ENCODE results near the gene ATP6V1C2. TPM values are rescaled to one million over a fixed set of nuclear protein-coding genes. Genes with fewer than 3 reads are reported as not detected.

Gene ATP6V1C2
- total RNA-seq, 1 donor from 2014 or later: 0.11 TPM

DNA sequence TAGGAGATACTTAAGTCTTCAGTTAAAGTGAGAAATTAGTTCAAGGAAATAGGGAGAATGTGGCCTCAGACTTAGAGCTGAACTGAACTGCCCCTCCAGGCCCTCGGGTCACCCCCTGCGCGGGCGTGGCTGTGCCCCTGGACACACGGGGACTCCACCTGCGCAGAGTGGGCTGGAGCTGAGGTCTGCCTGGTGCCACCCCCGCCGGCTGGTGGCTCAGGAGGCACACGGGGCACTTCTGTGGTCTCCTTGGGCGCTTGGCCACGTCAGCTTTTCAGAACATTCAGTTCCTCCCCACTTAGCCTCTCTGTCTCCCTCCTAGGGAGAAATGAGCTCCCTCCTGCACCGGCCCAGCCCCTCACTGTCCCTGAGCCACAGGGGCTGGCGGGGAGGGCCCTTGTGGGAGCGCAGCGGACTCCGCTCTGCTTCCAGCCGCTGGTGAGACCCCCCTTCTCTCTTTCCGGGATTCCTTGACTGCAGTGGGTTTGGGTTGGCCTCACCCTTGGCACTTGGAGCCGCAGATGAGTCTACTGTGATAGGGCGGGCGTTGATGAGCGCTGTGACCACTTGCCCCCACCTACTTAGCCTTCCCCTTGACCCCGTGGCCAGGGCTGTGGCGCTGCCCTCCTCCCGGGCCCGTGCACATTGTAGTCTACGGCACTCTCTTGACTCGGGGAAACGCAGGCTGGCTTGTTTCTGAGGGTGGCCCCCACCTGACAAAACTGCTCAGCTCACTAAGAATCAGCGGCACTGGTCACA lies 109.4 kb downstream of the ATP6V1C2 start:
- no peak overlapping the region for H3K4me2 ChIP-seq
- H4K20me1 ChIP-seq (ENCODE audit: low read depth): no peaks in the 10 kb centered on the region
- TF ChIP-seq EZH2phosphoT487 (IDR thresholded peaks at IDR 0.05) (no peak), EZH2 (IDR thresholded peaks at IDR 0.05) (no peak)
- TF ChIP-seq, protein P1, sequence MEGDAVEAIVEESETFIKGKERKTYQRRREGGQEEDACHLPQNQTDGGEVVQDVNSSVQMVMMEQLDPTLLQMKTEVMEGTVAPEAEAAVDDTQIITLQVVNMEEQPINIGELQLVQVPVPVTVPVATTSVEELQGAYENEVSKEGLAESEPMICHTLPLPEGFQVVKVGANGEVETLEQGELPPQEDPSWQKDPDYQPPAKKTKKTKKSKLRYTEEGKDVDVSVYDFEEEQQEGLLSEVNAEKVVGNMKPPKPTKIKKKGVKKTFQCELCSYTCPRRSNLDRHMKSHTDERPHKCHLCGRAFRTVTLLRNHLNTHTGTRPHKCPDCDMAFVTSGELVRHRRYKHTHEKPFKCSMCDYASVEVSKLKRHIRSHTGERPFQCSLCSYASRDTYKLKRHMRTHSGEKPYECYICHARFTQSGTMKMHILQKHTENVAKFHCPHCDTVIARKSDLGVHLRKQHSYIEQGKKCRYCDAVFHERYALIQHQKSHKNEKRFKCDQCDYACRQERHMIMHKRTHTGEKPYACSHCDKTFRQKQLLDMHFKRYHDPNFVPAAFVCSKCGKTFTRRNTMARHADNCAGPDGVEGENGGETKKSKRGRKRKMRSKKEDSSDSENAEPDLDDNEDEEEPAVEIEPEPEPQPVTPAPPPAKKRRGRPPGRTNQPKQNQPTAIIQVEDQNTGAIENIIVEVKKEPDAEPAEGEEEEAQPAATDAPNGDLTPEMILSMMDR (IDR thresholded peaks at IDR 0.05): no peak
- H3K9me3 Mint-ChIP-seq: no peaks in the 10 kb centered on the region
- no peaks in the 10 kb centered on the region for H3K9me3 ChIP-seq (ENCODE audit: low read depth)
- no peaks in the 10 kb centered on the region for H3K4me1 ChIP-seq
- H3K79me2 ChIP-seq (ENCODE audit: low read depth): no peaks in the 10 kb centered on the region
- H3K4me3 Mint-ChIP-seq: no peak overlapping the region
- H3K27me3 Mint-ChIP-seq (ENCODE audit: insufficient read depth, low read depth): peaks cover 28% of the 10 kb centered on the region
- peaks cover 35% of the 10 kb centered on the region for H3K27me3 ChIP-seq
- no peaks in the 10 kb centered on the region for H3K36me3 ChIP-seq
- H2AFZ ChIP-seq (replicated peaks): no peak overlapping the region
- H3K9ac ChIP-seq: no peak overlapping the region
- no peaks in the 10 kb centered on the region for H3K36me3 Mint-ChIP-seq
- no peak overlapping the region for H3K27ac ChIP-seq
- peaks cover 20% of the 10 kb centered on the region for H3K4me1 Mint-ChIP-seq
- H3K4me3 ChIP-seq: no peak overlapping the region
- no peak for DNase-seq (ENCODE audit: low spot score)
- H3F3A ChIP-seq (ENCODE audit: low read depth): no peaks in the 10 kb centered on the region
- no peak overlapping the region for H3K27ac Mint-ChIP-seq

DNA sequence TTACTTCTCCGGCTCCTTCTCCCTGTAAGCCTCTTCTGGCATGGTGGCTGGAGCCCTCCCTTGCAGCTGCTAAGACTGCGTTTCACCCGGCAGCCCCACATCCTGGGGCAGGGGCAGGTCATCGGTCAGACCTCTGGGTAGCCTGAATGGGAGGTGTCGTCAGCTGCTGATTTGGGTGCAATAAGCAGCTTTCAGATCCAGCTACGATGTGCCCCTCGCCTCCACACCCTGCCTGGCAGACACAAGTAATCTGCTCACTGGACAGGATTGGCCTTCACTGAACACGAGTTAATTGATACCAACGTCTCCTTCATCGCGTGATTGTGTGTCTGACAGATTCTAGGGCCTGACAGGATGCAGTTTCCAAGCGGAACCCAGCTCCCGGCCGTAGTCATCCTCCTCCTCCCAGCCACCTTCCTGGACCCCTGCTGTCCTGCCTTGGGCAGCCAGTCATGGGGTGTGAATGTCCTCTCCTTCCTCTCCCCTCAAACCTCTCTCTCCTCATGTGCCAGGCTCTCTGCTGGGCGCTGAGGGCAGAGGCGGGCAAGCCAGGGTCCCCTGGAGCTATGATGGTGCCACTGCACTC lies 110.1 kb downstream of the ATP6V1C2 start:
- H3K4me3 Mint-ChIP-seq: no peak overlapping the region
- no peak for DNase-seq (ENCODE audit: low spot score)
- no peak overlapping the region for H2AFZ ChIP-seq (replicated peaks)
- no peaks in the 10 kb centered on the region for H3K9me3 ChIP-seq (ENCODE audit: low read depth)
- no peaks in the 10 kb centered on the region for H3K36me3 ChIP-seq
- H3K4me1 ChIP-seq: no peaks in the 10 kb centered on the region
- no peak overlapping the region for H3K4me3 ChIP-seq
- no peaks in the 10 kb centered on the region for H3K9me3 Mint-ChIP-seq
- no peak overlapping the region for H3K9ac ChIP-seq
- peaks cover 22% of the 10 kb centered on the region for H3K4me1 Mint-ChIP-seq
- peak overlapping the region; percentile 85 for H3K27ac Mint-ChIP-seq
- H3K27ac ChIP-seq: no peak overlapping the region
- H3K4me2 ChIP-seq: no peak overlapping the region
- no peaks in the 10 kb centered on the region for H3F3A ChIP-seq (ENCODE audit: low read depth)
- no peaks in the 10 kb centered on the region for H4K20me1 ChIP-seq (ENCODE audit: low read depth)
- peaks cover 29% of the 10 kb centered on the region for H3K27me3 Mint-ChIP-seq (ENCODE audit: insufficient read depth, low read depth)
- H3K27me3 ChIP-seq: peaks cover 38% of the 10 kb centered on the region
- no peaks in the 10 kb centered on the region for H3K79me2 ChIP-seq (ENCODE audit: low read depth)
- no peaks in the 10 kb centered on the region for H3K36me3 Mint-ChIP-seq
- TF ChIP-seq, protein P1 (IDR thresholded peaks at IDR 0.05): no peak
- no peak for TF ChIP-seq EZH2phosphoT487 (IDR thresholded peaks at IDR 0.05)

DNA sequence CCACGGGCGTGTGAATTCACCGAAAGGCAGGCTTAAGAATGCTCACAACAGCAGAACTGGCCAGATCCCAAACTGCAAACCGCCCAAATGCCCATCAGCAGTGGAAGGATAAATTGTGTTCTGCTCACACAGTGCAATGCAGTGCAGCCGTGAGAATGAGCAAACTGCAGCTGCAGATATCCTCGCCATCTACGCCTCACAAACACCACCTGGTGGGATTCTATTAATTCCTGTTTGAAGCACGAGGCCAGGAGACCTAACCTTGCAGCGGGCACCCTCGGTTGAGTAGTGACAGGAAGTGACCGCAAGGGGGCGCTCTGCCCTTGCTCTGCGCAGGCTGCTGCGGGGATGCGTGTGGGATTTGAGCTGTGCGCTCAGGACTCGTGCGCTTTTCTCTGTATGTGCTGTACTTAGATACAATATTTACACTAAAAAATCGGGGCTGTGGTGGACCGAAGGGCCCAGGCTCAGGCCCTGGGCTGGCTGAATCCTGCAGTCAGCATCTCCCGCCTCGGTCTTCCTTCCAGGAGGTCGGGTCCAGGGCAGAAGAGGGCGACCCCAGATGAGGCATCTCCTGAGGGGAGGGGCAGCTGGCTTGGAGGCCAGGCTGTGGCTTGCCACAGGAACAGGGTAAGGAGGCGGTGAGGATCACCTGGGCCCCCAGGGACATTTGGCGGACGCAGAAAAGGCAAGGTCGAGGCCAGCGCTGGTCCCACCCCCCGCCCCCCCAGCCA lies 110.9 kb downstream of the ATP6V1C2 start:
- Mint-ChIP-seq H3K9me3 (no peaks in the 10 kb centered on the region), H3K36me3 (no peaks in the 10 kb centered on the region), H3K4me3 (peak overlapping the region; percentile 77), H3K27ac (peak overlapping the region; percentile 46), H3K4me1 (peaks cover 30% of the 10 kb centered on the region), H3K27me3 (ENCODE audit: insufficient read depth, low read depth) (peaks cover 25% of the 10 kb centered on the region)
- TF ChIP-seq, protein P1 (IDR thresholded peaks at IDR 0.05): peak; percentile 99
- TF ChIP-seq EZH2 (IDR thresholded peaks at IDR 0.05) (peak; percentile 33), EZH2phosphoT487 (IDR thresholded peaks at IDR 0.05) (no peak)
- peak overlapping the region; percentile 84 for H2AFZ ChIP-seq (replicated peaks)
- peaks cover 38% of the 10 kb centered on the region for H3K27me3 ChIP-seq
- no peaks in the 10 kb centered on the region for H3K9me3 ChIP-seq (ENCODE audit: low read depth)
- H4K20me1 ChIP-seq (ENCODE audit: low read depth): no peaks in the 10 kb centered on the region
- no peak overlapping the region for H3K9ac ChIP-seq
- H3K4me3 ChIP-seq: peak overlapping the region; percentile 43
- DNase-seq (ENCODE audit: low spot score): peak; percentile 89
- peak overlapping the region; percentile 73 for H3K4me2 ChIP-seq
- no peak overlapping the region for H3K27ac ChIP-seq
- H3F3A ChIP-seq (ENCODE audit: low read depth): no peaks in the 10 kb centered on the region
- no peaks in the 10 kb centered on the region for H3K4me1 ChIP-seq
- no peaks in the 10 kb centered on the region for H3K79me2 ChIP-seq (ENCODE audit: low read depth)
- no peaks in the 10 kb centered on the region for H3K36me3 ChIP-seq

All from neural progenitor cell (in vitro differentiated cells).